T-helper 1 cell treated with Interleukin-12 subunit alpha and Interleukin-12 subunit beta and Interleukin-4 antibody, amounts not matched to agents 30 ng/mL and 1 ng/mL, for 36 hours (primary cell): Measurements from ENCODE around the gene ACSF3. TPM values are rescaled to one million over a fixed set of nuclear protein-coding genes. Genes with fewer than 3 reads are reported as not detected.

Experiments
- intact Hi-C: fragments of 100-400 bp; cut with micrococcal nuclease; formaldehyde crosslinking; loops from one replicate; pipeline ENCODE4 v1.15.1; 2024
- total RNA-seq: library from RNA; stranded (reverse); gene quantifications from 2 replicates; pipeline ENCODE4 v1.2.3, GENCODE V29; 2022

ACSF3 gene
- total RNA-seq, 1 donor from 2014 or later = 58.6 TPM

DNA sequence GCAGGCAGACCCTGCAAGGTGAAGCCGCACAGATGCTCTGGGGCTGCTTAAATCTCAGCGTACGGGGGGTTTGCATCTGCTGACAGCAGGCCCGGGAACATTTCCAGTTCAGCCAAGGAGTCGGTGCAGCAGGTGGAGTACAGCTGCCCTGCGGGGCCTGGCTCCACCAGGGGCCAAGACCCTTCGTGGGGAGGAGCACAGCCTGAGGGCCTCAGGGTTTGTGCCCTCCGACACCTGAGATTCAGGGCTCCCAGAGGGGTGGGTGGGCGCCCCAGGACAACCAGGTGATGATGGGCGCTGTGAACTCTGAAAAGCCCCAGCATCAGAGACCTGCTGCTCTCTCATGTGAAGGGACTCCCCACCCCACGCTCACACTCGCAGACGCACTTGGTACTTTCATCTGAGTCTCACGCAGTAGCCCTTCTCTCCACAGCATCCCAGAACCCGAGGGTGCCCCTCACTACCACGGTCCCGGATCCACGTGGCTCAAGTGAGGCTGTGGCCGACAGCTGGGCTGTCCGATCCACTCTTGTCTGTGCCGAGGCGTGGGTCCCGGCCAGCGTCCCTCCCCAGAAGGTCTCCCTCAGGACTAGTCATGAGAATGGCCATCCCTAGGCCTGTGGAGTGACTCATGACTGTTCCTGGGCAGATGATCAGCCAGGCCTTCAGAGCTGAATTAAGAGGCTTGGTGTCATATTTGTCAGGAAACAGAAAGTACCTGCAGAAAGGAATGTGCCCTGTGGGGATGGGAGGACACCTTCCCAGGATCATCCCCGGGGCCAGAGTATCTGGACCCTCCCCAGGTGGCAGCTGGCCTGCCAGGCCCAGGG is 29.6 kb downstream of the ACSF3 start:
- intact Hi-C loops = no loop called here

DNA sequence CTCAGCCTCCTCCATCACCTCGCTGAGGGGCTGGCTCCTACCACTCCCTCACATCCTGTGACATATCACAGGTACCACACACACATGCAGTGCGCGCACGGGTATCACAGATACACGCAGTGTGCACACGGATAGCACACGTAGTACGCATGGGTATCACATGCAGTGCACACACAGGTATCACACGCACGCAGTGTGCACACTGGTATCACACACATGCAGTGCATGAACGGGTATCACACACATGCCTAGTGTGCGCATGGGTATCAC is 30.1 kb downstream of the ACSF3 start:
- intact Hi-C loops = no loop called here

- intact Hi-C loops = no loop called here
Measured at GRCh38 chr16:89129378-89129777, 35.7 kb downstream of the ACSF3 start.

DNA sequence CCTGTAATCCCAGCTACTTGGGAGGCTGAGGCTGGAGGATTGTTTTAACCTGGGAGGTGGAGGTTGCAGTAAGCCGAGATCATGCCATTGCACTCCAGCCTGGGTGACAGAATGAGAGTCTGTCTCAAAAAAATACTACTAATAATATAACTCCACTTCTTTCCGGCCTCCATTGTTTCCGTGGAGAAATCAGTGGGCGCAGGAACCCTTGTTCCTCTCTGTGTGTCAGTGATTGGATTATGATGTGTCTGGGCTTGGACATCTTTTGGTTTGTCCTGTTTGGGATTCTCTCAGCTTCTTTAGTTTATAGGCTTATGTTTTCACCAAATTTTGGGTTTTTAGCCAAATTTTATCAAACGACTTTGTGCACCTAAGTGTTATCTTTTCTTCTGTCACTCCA is 36.8 kb downstream of the ACSF3 start:
- intact Hi-C loops = no loop called here

DNA sequence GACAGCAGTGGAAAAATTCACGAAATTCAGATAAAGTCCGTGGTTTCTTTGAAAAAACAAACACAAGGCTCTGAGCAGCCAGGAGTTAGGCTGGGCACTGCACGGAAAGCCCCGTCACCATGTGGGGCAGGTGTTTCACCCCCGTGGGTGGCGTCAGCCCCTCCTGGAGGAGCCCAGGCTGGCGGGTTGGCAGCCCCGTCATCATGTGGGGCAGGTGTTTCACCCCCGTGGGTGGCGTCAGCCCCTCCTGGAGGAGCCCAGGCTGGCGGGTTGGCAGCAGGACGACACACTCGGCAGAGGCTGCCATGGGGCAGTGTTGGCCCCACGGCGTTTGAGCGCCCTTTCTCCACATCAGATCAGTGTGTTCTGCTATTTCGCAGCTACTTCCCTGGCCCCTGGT is 38.1 kb downstream of the ACSF3 start:
- intact Hi-C loops = no loop called here

DNA sequence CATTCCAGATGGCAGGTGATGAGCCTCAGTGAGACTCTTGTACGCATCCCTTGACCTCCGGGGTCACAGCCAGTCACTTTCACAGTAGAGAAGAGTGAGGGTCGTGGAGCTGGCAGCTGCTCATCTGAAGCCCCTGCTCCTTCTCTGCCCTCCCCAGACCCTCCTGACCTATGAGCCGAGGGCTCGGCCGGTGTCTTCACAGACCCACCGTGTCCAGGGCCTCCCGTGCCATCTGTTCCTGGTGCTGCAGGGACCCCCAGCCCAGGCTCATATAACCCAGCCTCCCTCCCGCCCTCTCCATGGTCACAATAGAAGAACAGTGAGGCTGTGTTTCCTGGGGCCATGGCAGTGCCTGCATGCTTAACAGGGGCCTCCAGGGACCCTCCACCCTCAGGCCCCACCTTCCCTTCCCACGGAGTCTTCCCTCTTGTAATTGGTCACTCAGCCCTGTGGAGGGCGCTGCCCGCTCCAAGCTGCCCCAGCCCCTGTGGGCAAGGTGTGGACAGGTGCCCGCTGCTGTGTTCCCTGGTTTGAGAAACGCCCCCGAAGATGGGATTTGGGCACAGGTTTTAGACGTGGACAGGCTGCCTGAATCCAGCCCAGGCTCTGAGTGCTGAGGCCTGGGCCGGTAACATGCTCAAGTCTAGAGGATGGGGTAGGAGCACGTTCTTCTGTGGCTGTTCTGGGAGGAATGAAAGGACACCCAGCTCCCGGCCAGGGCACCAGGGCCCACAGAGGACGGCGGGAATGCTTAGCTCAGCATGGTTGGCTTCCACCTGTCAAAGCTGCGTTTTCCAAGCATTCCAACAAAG is 38.7 kb downstream of the ACSF3 start:
- intact Hi-C loops = no loop called here

- intact Hi-C loops = no loop called here
Measured at GRCh38 chr16:89133457-89134127, 39.9 kb downstream of the ACSF3 start.

- intact Hi-C loops = no loop called here
Measured at GRCh38 chr16:89134269-89134668, 40.6 kb downstream of the ACSF3 start.

- intact Hi-C loops = no loop called here
Measured at GRCh38 chr16:89135166-89135565, 41.5 kb downstream of the ACSF3 start.

DNA sequence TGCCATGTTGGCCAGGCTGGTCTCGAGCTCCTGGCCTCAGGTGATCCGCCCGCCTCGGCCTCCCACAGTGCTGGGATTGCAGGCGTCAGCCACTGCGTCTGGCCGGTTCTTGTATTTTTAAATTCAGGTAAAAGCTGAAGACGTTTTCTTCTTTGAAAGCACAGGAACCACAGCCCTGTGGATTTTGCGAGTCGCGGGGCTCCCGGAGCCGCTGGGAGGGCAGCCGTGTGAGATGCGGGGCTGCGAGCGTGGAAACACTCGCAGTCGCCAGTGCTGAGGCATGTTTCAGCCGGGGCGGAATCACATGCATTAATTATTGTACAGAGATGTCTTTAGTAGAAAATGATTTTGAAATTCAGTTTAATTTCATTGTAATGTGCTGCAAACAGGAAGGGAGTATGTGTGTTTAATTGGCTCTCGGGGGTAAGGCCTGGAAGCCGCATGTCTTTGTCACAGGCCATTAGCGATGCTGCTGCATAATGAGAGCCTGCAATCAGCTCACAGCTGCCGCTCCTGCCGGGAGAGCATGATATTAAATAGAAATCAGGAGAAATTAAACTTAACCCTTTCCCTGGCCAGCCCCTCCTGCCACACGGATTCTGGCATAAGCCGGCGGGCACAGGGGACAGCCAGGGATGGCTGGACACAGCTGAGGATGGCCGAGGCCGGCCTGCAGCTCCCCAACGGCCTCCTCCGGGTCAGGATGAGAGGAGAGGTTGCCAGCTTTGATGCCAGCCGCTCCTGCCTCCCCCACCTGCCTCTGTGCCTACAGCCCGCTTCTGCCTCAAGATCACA is 42.5 kb downstream of the ACSF3 start:
- intact Hi-C loops = no loop called here

DNA sequence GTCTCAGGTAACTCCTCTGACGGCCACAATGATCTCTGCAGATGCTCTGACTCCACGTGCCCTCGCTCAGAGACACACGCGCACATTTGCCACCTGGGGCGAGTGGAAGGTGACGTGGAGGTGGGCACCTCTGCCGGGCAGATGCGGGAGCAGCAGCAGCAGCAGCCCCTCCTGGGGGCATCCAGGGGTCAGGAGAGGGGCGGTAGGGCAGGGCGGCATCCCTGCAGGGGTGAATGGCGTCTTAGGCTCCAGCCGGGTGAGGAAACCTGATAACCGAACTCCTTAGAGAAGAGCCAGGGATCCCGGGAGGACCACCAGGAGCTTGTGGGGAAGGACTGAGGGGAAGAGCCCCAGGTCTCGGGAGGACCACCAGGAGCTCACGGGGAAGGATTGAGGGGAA is 43.3 kb downstream of the ACSF3 start:
- intact Hi-C loops = no loop called here

GRCh38 chr16:89137666-89138512 is 44.2 kb downstream of the ACSF3 start:
- intact Hi-C loops = no loop called here

GRCh38 chr16:89138513-89138795 is 44.8 kb downstream of the ACSF3 start:
- intact Hi-C loops = no loop called here

- intact Hi-C loops = no loop called here
Measured at GRCh38 chr16:89138843-89139520, 45.3 kb downstream of the ACSF3 start.

DNA sequence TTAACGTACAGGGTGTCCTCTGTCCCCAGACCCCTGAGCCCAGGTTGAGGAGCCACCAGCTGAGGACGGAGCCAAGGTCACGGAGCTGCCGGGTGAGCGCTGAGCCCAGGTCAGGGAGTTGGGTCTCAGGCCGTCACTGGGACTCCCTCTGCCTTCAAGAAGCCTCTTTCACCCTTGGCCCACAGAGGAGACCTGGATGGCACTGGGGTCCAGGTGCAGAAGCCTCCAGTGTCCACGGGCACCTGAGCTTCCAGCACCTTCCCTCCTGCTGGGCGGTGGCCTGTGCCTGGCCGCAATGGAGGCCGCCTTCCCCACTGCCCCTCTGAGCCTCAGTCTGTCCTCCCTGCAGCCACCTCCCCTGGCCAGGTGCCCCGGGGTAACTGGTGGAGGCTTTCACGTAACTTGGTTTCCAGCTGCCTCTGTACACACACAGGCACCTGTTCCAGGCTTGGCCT is 46.3 kb downstream of the ACSF3 start:
- intact Hi-C loops = no loop called here

GRCh38 chr16:89140401-89140800 is 46.7 kb downstream of the ACSF3 start:
- intact Hi-C loops = no loop called here

- intact Hi-C loops = no loop called here
Measured at GRCh38 chr16:89140981-89141883, 47.6 kb downstream of the ACSF3 start.

GRCh38 chr16:89141884-89142267 is 48.2 kb downstream of the ACSF3 start:
- intact Hi-C loops = no loop called here
